Measurements from ENCODE around the gene C15orf39.

C15orf39 gene

DNA sequence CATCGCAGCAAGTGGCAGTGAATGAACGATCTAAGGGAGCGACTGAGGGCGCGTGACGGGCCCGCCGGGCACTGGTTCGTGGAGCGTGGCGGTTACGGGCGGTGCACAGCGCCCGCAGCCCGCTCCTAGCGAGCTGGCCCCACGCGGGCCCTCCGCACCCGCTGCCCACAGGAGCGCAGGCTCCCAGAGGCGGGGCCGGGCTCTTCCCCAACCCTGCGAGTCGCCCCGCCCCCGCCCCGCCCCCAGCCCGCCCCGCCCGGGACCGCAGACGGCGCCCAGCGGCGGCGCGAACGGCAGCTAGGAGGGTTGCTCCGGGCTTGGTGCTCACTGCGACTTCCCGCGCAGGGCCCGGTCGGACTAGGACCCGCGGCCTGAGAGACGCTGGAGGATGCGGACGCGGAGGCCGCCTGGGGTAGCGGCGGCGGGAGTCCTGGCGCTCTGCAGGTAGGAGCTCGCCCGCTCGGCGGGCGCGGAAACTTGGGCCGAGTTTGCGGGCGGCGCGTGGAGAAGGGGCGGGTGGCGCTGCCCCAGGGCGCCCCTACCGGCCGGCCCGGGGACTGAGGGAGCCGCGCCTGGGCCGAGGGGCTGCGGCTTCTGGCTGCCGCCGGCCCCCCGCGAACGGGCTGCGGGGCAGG, at the start of gene C15orf39:
TSS of gene C15orf39 (plus strand) at position 267 of the 635 bp plus-strand sequence. CDS start 4,167 bp downstream, outside the sequence.
- H3K27me3 ChIP-seq (ENCODE audit: control insufficient read depth, insufficient read depth, low read length) = no peaks in the 10 kb centered on the region
- H3K36me3 ChIP-seq (ENCODE audit: control insufficient read depth, insufficient read depth, low read length) = peaks cover 3% of the 10 kb centered on the region; the same call in 1 of the 2 replicates
- H3K27ac ChIP-seq (ENCODE audit: low read length) = no peak within 1 kb of the TSS
- H3K9me3 ChIP-seq (ENCODE audit: control insufficient read depth, insufficient read depth, low read length) = no peaks in the 10 kb centered on the region
- peak within 1 kb of the TSS; percentile 94 for H3K4me3 ChIP-seq (ENCODE audit: low read length)
- no peak for DNase-seq (ENCODE audit: low read depth, low spot score)
- no CpG with 5 or more reads among the region's 84 CpGs for WGBS (ENCODE audit: insufficient coverage, insufficient read length)
- H3K4me1 ChIP-seq (ENCODE audit: control insufficient read depth, insufficient read depth, low read length) = peaks cover 9% of the 10 kb centered on the region

DNA sequence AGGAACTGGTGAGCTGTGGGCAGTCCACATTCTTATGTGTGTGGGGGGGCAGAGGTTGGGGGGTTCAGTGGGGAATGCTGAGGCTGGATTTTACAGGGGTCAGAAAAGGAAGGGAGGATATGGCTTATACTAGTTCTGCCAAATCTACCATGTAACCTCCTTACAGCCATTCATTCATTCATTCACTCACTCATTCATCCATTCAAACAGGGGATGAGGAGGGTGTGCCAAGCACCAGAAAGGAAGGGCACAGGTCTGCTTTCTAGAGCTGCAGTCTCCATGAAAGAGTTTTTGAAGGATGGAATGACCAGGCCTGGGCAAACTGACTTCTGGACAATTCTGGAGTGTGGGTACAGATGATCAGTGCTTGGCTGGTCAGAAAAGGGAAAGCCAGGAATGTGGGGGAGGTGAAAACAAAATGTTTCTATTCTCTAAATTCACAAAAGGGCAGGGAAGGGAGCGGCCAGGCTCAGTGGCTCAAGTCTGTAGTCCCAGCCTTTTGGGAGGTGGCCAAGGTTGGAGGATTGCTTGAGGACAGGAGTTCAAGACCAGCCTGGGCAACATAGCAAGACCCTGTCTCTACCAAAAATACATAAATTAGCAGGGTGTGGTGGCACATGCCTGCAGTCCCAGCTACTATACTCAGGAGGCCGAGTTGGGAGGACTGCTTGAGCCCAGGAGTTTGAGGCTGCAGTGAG, 49.2 kb upstream of the C15orf39 start:
- no CpG with 5 or more reads among the region's 2 CpGs for WGBS (ENCODE audit: insufficient coverage, insufficient read length)
- Histone ChIP-seq H3K27ac (ENCODE audit: low read length) (no peak overlapping the region), H3K27me3 (ENCODE audit: control insufficient read depth, insufficient read depth, low read length) (no peaks in the 10 kb centered on the region), H3K4me1 (ENCODE audit: control insufficient read depth, insufficient read depth, low read length) (no peaks in the 10 kb centered on the region), H3K9me3 (ENCODE audit: control insufficient read depth, insufficient read depth, low read length) (no peaks in the 10 kb centered on the region), H3K4me3 (ENCODE audit: low read length) (no peak overlapping the region), H3K36me3 (ENCODE audit: control insufficient read depth, insufficient read depth, low read length) (no peaks in the 10 kb centered on the region)
- DNase-seq (ENCODE audit: low read depth, low spot score) = no peak

DNA sequence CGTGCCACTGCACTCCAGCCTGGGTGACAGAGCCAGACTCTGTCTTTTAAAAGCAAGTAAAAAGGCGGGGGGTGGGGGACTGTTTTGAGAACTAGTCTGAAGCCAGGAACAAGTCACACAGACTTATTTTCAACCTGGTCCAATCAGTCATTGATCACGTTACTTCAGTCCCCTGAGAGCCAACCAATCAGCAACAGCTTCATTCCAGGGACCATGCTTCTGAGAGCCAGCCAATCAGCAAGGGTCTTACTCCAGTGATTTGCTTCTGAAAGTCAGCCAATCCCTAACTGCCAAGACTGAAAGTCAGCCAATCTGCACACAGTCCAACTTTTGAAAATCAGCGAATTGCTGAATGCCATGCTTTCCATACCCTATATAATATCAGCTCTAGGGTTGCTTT, 48.6 kb upstream of the C15orf39 start:
- Histone ChIP-seq H3K9me3 (ENCODE audit: control insufficient read depth, insufficient read depth, low read length) (no peaks in the 10 kb centered on the region), H3K4me3 (ENCODE audit: low read length) (no peak overlapping the region), H3K36me3 (ENCODE audit: control insufficient read depth, insufficient read depth, low read length) (no peaks in the 10 kb centered on the region), H3K27ac (ENCODE audit: low read length) (no peak overlapping the region), H3K4me1 (ENCODE audit: control insufficient read depth, insufficient read depth, low read length) (no peaks in the 10 kb centered on the region), H3K27me3 (ENCODE audit: control insufficient read depth, insufficient read depth, low read length) (no peaks in the 10 kb centered on the region)
- DNase-seq (ENCODE audit: low read depth, low spot score) = no peak
- no CpG with 5 or more reads among the region's 4 CpGs for WGBS (ENCODE audit: insufficient coverage, insufficient read length)

DNA sequence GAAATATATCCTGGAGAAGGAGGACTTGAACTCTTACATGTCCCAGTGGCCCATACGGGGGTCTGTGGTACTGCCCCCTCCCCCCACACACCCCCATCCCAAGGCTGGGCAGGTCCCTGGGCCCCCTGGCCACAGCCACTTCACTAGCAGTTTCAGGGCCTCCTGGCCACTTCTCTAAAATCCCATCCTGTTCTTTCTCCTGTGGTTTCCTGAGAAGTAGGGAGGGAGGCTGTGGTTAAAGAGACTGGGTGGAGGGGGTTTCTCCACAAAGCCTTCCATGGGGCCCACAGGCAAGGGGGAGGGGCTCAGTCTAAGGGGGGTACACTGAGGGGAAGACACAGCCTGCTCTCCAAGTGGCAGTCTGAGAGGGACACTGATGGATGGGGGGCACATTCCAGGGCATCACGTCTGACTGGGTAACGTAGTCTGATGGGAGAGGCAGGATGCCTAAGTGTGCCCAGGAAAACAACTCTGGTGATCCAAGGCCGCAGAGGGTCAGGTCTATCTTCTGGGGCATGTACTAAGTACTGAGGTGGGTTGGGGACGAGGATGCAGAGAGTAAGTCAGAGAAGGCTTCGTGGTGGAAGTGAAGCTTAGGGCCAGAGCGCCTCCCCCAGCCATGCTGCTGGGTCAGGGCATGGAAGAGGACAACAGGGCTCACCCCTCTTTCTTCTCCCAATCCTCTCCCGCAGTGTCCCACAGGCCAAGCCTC, 48.0 kb upstream of the C15orf39 start:
- no peak for DNase-seq (ENCODE audit: low read depth, low spot score)
- Histone ChIP-seq H3K9me3 (ENCODE audit: control insufficient read depth, insufficient read depth, low read length) (no peaks in the 10 kb centered on the region), H3K27ac (ENCODE audit: low read length) (no peak overlapping the region), H3K4me3 (ENCODE audit: low read length) (no peak overlapping the region), H3K36me3 (ENCODE audit: control insufficient read depth, insufficient read depth, low read length) (no peaks in the 10 kb centered on the region), H3K27me3 (ENCODE audit: control insufficient read depth, insufficient read depth, low read length) (no peaks in the 10 kb centered on the region), H3K4me1 (ENCODE audit: control insufficient read depth, insufficient read depth, low read length) (no peaks in the 10 kb centered on the region)
- WGBS (ENCODE audit: insufficient coverage, insufficient read length) = no CpG with 5 or more reads among the region's 8 CpGs

DNA sequence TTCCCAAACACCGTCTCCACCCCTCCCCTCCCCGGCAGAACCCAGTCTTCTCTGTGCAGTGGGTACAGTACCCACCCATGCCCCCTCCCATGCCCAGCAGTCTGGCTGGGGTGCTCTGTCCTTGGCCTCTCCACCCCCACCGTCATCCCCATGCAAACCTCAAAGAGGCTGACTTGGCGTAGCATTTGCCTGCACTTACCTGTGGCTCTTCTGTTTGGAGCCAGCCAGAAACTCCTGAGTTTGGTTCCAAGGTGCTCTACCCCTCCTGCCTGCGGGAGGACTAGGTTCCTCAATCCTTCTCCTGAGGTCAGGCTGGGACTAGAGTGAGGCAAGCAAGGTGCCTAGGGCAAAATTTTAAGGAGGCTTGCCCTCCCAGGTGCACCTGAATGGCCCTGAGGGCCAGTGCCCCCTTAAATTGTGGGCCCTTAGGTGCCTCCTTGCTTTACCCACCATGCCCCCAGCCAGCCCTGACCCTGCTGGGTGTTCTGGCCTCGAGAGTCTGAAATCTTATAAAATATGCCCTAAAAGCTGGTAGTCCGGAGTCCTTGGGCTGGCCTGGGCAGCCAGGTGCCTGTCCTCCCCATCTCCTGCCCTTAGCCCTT, 47.1 kb upstream of the C15orf39 start:
- no CpG with 5 or more reads among the region's 7 CpGs for WGBS (ENCODE audit: insufficient coverage, insufficient read length)
- H3K9me3 ChIP-seq (ENCODE audit: control insufficient read depth, insufficient read depth, low read length) = no peaks in the 10 kb centered on the region
- H3K36me3 ChIP-seq (ENCODE audit: control insufficient read depth, insufficient read depth, low read length) = no peaks in the 10 kb centered on the region
- H3K27ac ChIP-seq (ENCODE audit: low read length) = no peak overlapping the region
- H3K27me3 ChIP-seq (ENCODE audit: control insufficient read depth, insufficient read depth, low read length) = no peaks in the 10 kb centered on the region
- H3K4me3 ChIP-seq (ENCODE audit: low read length) = no peak overlapping the region
- no peak for DNase-seq (ENCODE audit: low read depth, low spot score)
- no peaks in the 10 kb centered on the region for H3K4me1 ChIP-seq (ENCODE audit: control insufficient read depth, insufficient read depth, low read length)

DNA sequence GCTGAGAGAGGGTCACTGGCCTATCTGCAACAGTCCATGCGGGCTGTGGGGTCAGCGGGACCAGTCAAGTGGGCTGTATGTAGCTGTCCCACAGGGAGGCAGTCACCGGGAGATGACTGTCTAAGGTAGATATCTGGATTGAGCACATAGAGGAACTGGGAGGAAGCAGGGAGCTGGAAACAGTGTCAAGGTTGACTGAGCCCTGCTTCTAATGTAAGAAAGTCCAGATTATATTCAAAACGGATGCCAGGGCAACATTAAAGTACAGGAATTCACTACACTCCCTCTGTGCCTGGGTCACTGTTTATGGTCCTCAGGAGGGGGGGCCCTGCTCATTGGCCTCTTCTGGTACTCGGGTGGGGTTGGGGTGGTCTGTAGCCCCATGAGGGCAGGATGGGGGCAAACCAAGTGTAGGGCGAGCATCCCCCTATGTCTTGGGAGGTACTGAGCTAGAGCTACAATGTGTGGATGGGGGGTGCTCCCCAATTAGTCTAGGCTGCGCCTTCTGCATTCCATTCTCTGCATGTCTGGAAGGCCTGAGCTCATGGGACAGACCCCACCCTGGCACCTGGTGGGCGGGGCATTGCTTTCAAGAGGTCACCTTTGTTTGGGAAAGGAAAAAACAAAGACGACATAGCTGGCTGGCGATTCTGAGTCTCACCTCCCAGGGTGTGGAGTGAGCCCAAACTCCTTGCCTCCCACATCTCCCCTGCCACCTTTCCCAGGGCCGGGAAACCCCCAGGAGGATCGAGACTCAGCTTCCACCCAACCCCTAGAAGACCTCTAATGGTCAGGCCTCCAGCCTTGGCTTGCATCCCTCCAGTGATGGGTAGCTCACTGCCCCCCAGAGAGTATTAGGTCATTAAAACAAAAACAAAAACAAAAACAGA, 45.1 kb upstream of the C15orf39 start:
- Histone ChIP-seq H3K9me3 (ENCODE audit: control insufficient read depth, insufficient read depth, low read length) (no peaks in the 10 kb centered on the region), H3K36me3 (ENCODE audit: control insufficient read depth, insufficient read depth, low read length) (no peaks in the 10 kb centered on the region), H3K4me1 (ENCODE audit: control insufficient read depth, insufficient read depth, low read length) (no peaks in the 10 kb centered on the region), H3K27ac (ENCODE audit: low read length) (no peak overlapping the region), H3K4me3 (ENCODE audit: low read length) (no peak overlapping the region), H3K27me3 (ENCODE audit: control insufficient read depth, insufficient read depth, low read length) (no peaks in the 10 kb centered on the region)
- no CpG with 5 or more reads among the region's 12 CpGs for WGBS (ENCODE audit: insufficient coverage, insufficient read length)
- DNase-seq (ENCODE audit: low read depth, low spot score) = no peak

DNA sequence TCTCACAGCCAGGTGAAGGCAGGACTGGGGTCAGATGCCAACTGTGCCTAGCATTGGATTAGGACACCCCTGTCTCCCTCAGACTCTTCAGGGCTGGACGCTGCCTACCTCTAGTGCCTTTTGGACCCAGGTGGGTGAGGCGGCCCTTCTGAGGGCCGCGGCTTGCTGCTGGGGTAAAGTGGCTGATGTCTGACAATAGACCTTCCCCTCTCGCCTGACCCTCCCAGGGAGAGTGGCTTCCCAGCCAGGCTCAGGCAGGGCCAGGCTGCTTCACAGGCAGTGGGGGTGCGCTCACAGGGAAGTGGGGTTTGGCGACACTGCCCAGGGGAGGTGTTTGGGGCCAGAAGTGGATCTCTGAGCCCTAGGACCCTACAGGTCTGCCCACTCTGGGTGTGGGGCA, 43.3 kb upstream of the C15orf39 start:
- no peaks in the 10 kb centered on the region for H3K27me3 ChIP-seq (ENCODE audit: control insufficient read depth, insufficient read depth, low read length)
- no peak for DNase-seq (ENCODE audit: low read depth, low spot score)
- H3K27ac ChIP-seq (ENCODE audit: low read length) = no peak overlapping the region
- H3K4me1 ChIP-seq (ENCODE audit: control insufficient read depth, insufficient read depth, low read length) = no peaks in the 10 kb centered on the region
- H3K4me3 ChIP-seq (ENCODE audit: low read length) = no peak overlapping the region
- H3K36me3 ChIP-seq (ENCODE audit: control insufficient read depth, insufficient read depth, low read length) = no peaks in the 10 kb centered on the region
- H3K9me3 ChIP-seq (ENCODE audit: control insufficient read depth, insufficient read depth, low read length) = no peaks in the 10 kb centered on the region
- WGBS (ENCODE audit: insufficient coverage, insufficient read length) = no CpG with 5 or more reads among the region's 7 CpGs

DNA sequence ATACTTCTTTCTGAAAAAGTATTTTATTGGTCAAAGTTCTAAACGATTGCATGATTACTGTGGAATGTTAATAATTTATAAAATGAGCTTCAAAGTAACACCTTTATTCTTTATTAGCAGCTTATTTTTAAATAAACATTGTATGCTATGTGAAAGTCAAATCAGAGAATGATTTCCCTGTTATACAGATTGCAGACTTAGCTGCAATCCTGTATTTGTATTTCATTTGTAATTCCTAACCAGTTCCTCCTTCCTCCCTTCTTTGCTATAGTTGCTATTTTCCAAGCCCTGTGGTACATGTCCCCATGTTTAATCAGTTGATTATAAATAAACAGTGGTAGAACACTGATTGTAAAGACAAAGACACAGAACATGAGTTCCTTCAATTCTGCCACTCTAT, 42.4 kb upstream of the C15orf39 start:
- H3K27me3 ChIP-seq (ENCODE audit: control insufficient read depth, insufficient read depth, low read length) = no peaks in the 10 kb centered on the region
- H3K4me3 ChIP-seq (ENCODE audit: low read length) = no peak overlapping the region
- H3K36me3 ChIP-seq (ENCODE audit: control insufficient read depth, insufficient read depth, low read length) = no peaks in the 10 kb centered on the region
- no peak for DNase-seq (ENCODE audit: low read depth, low spot score)
- no peaks in the 10 kb centered on the region for H3K4me1 ChIP-seq (ENCODE audit: control insufficient read depth, insufficient read depth, low read length)
- WGBS (ENCODE audit: insufficient coverage, insufficient read length) = no CpG with 5 or more reads among the region's 1 CpG
- no peaks in the 10 kb centered on the region for H3K9me3 ChIP-seq (ENCODE audit: control insufficient read depth, insufficient read depth, low read length)
- H3K27ac ChIP-seq (ENCODE audit: low read length) = no peak overlapping the region

DNA sequence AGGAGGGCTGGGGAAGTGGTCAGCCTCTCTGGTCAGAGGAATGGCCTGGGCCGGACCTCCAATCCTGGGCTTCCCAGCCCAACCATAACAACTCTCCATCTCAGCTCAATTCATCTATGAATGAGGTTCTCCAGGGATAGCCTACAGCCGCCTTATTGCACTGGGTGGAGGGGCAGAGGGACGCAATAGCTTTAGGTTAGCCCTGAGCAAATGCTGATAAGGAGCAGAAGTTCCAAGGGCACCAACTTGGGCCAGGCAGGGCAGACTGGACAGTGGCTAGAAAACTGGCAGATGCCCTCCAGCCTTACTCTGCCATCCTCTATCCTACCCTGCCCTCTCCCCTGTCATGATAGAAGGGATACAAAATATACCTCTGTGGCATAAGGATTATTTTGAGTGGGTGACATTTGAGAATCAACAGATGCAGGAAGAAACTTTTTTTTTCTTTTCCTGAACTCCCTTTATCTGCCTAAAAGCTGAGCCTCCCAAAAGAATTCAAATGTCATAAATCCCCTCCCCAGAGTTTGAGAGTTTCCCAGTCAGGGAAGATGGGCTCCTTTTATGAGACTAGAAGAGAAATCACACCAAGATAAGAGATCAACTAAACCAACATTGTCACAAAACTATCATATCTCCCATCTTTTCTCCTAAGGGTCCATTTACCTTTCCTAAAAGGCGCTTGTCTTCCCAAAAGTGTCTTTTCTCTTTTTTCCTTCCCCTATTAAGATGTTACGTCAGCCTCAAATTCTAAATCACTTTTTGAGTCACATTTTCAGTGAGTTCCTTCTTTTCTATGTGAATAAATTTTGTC, 40.4 kb upstream of the C15orf39 start:
- H3K27ac ChIP-seq (ENCODE audit: low read length) = no peak overlapping the region
- DNase-seq (ENCODE audit: low read depth, low spot score) = no peak
- no peak overlapping the region for H3K4me3 ChIP-seq (ENCODE audit: low read length)
- no peaks in the 10 kb centered on the region for H3K9me3 ChIP-seq (ENCODE audit: control insufficient read depth, insufficient read depth, low read length)
- H3K27me3 ChIP-seq (ENCODE audit: control insufficient read depth, insufficient read depth, low read length) = no peaks in the 10 kb centered on the region
- no peaks in the 10 kb centered on the region for H3K36me3 ChIP-seq (ENCODE audit: control insufficient read depth, insufficient read depth, low read length)
- WGBS (ENCODE audit: insufficient coverage, insufficient read length) = no CpG with 5 or more reads among the region's 5 CpGs
- H3K4me1 ChIP-seq (ENCODE audit: control insufficient read depth, insufficient read depth, low read length) = no peaks in the 10 kb centered on the region
